ENCODE data around the gene OR5L2.

Gene OR5L2

DNA sequence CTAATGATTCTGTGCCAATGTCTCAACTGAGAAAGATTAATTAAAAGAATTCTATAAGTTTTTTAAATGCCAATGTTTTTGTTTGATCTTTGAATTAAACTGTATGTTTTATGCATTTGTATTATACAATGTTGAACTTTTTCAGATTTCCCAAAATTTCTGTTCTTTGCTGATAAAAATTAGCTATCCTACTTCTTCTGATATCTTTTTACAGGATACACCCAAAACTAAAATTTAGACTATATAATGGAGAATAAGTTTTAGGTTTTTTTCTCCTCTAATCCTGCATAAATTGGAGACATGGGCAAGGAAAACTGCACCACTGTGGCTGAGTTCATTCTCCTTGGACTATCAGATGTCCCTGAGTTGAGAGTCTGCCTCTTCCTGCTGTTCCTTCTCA is at the start of gene OR5L2:
Gene OR5L2 (plus strand): TSS at position 301 of the 400 bp plus-strand sequence. CDS start 0 bp downstream, at position 301.
- Histone ChIP-seq H3K27me3 (no peaks in the 10 kb centered on the region), H3K4me1 (no peaks in the 10 kb centered on the region), H4K20me1 (no peaks in the 10 kb centered on the region), H3K4me3 (no peak within 1 kb of the TSS), H3K9ac (no peak within 1 kb of the TSS), H3K4me2 (no peak within 1 kb of the TSS), H3K9me3 (replicated peaks in 1 of 11) (no peaks in the 10 kb centered on the region), H3K36me3 (no peaks in the 10 kb centered on the region), H3K27ac (no peak within 1 kb of the TSS)
- no peak for TF ChIP-seq Cebpa-rat (IDR thresholded peaks at IDR 0.05)

DNA sequence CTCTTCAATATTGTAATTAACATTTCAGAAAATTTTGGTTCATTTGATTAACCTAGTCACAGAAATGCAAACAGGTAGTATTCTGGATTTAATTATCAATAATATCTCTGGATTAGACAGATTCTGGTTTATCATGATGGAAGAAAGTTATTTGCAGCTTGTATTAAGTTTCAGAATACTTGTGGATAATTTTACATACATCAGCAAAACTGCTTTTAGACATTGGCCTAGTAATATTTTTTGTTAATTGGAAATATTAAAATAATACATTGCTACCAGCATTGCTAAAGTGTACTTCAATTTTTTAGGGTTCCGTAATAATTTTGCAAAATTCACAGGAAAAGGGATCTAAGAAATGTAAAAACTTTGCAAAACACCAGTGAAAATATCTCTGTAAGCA is 35.4 kb upstream of the OR5L2 start:
- H3K27me3 ChIP-seq: no peaks in the 10 kb centered on the region
- H4K20me1 ChIP-seq: no peaks in the 10 kb centered on the region
- H3K4me2 ChIP-seq: no peak overlapping the region
- H3K27ac ChIP-seq: no peak overlapping the region
- no peaks in the 10 kb centered on the region for H3K36me3 ChIP-seq
- TF ChIP-seq Cebpa-rat (IDR thresholded peaks at IDR 0.05): no peak
- H3K9me3 ChIP-seq (replicated peaks in 1 of 11): no peaks in the 10 kb centered on the region
- no peak overlapping the region for H3K4me3 ChIP-seq
- no peaks in the 10 kb centered on the region for H3K4me1 ChIP-seq
- H3K9ac ChIP-seq: no peak overlapping the region

DNA sequence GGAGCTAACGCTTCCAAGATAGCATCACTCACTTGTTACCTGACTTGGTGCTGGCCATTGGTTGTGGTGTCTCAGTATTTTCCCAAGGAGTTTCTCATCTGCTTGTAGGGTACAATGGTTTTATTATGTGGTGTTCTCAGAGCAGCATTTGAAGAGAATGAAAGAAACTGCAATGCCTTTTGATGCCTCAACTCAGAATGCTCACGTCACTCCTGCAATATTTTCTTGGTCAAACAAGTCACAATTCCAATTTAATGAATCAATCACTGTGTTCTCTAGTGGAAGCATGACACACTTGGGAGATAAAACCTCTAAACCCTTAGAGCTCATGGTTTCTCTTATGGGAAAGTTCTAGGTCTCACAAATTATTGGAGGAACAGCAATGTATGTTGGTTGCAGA is 33.7 kb upstream of the OR5L2 start:
- no peak overlapping the region for H3K4me2 ChIP-seq
- TF ChIP-seq Cebpa-rat (IDR thresholded peaks at IDR 0.05): no peak
- H3K36me3 ChIP-seq: no peaks in the 10 kb centered on the region
- H3K27ac ChIP-seq: no peak overlapping the region
- no peak overlapping the region for H3K4me3 ChIP-seq
- H3K27me3 ChIP-seq: no peaks in the 10 kb centered on the region
- no peak overlapping the region for H3K9ac ChIP-seq
- no peaks in the 10 kb centered on the region for H4K20me1 ChIP-seq
- no peaks in the 10 kb centered on the region for H3K9me3 ChIP-seq (replicated peaks in 1 of 11)
- H3K4me1 ChIP-seq: no peaks in the 10 kb centered on the region

DNA sequence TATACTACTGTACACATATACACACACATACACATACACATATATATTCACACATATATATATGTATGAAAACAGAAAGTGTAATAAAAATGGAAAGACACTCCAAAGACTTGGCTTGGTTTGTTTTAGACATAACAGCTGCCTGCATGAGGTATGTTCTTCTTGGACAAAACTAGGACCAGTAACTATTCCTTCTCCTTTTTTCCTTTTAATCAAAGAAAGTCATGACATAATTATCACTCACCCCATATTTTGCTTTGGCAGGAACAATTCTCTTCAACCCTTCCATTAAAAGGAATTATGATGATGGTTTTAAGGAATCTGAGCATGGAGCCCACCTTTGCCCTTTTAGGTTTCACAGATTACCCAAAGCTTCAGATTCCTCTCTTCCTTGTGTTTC is 31.8 kb upstream of the OR5L2 start, which contains the start of gene OR5D14:
Gene OR5D14 (plus strand): TSS at position 301 of the 400 bp plus-strand sequence. CDS start 0 bp downstream, at position 301.
- H3K4me3 ChIP-seq: no peak within 1 kb of the TSS
- H3K9me3 ChIP-seq (replicated peaks in 1 of 11): no peaks in the 10 kb centered on the region
- no peak within 1 kb of the TSS for H3K27ac ChIP-seq
- H3K4me1 ChIP-seq: no peaks in the 10 kb centered on the region
- no peak within 1 kb of the TSS for H3K9ac ChIP-seq
- TF ChIP-seq Cebpa-rat (IDR thresholded peaks at IDR 0.05): no peak
- H3K36me3 ChIP-seq: no peaks in the 10 kb centered on the region
- no peaks in the 10 kb centered on the region for H4K20me1 ChIP-seq
- no peak within 1 kb of the TSS for H3K4me2 ChIP-seq
- H3K27me3 ChIP-seq: no peaks in the 10 kb centered on the region

DNA sequence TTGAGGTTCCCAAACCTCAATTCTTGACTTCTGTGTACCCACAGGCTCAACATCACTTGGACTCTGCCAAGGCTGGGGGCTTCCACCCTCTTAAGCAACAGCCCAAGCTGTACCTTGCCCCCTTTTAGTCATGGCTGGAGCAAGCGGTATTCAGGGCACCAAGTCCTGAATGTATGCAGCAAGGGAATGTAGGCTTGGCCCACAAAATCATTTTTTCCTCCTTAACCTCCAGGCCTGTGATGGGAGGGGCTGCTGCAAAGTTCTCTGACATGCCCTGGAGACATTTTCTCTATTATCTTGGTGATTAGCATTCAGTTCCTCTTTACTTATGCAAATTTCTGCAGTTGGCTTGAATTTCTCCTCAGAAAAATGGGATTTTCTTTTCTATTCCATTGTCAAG is 20.8 kb upstream of the OR5L2 start:
- Histone ChIP-seq H3K4me2 (no peak overlapping the region), H3K4me1 (no peaks in the 10 kb centered on the region), H3K9ac (no peak overlapping the region), H4K20me1 (no peaks in the 10 kb centered on the region), H3K27ac (no peak overlapping the region), H3K9me3 (replicated peaks in 1 of 11) (peaks cover 18 to 27% (median 22%) of the 10 kb centered on the region in 11 experiments), H3K4me3 (no peak overlapping the region), H3K27me3 (no peaks in the 10 kb centered on the region), H3K36me3 (no peaks in the 10 kb centered on the region)
- no peak for TF ChIP-seq Cebpa-rat (IDR thresholded peaks at IDR 0.05)

DNA sequence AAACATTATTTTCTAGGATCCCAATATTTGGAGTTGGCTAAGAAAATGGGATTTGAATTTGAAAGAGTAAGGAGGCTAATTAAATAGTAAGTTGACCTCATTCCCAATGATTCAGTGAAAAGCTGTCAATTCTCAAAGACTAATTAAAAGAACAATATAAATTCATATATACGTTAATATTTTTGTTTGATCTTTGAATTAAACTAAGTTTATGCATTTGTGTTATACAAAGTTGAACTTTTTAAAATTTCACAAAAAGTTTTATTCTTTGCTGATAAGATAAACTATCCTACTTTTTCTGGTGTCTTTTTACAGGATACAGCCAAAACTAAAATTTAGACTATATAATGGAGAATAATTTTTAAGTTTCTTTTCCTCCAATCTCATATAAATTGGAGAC is 16.0 kb upstream of the OR5L2 start, which contains the start of gene OR5L1:
Gene OR5L1 (plus strand): TSS at position 301 of the 400 bp plus-strand sequence. CDS start 100 bp downstream, outside the sequence.
- H4K20me1 ChIP-seq: no peaks in the 10 kb centered on the region
- no peaks in the 10 kb centered on the region for H3K36me3 ChIP-seq
- no peaks in the 10 kb centered on the region for H3K27me3 ChIP-seq
- no peak within 1 kb of the TSS for H3K9ac ChIP-seq
- no peak within 1 kb of the TSS for H3K27ac ChIP-seq
- no peak within 1 kb of the TSS for H3K4me3 ChIP-seq
- no peak within 1 kb of the TSS for H3K4me2 ChIP-seq
- peaks cover 8 to 16% (median 11%) of the 10 kb centered on the region in 11 experiments for H3K9me3 ChIP-seq (replicated peaks in 1 of 11)
- no peaks in the 10 kb centered on the region for H3K4me1 ChIP-seq
- no peak for TF ChIP-seq Cebpa-rat (IDR thresholded peaks at IDR 0.05)

DNA sequence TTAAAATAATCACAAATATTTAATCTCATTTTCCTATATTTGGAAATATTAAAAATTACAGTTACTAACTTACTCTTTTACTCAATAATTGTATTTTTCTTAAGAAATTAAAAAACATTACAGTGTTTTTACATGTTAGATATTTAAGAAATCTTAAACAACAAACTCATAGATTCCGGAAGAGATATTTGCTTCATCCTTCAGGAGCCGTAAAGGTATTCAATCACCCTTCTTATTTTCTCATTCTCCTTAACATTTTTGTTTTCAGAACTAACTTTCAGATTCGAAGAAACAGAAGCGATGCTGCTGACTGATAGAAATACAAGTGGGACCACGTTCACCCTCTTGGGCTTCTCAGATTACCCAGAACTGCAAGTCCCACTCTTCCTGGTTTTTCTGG is 7.7 kb upstream of the OR5L2 start, which contains the start of gene OR5D18:
Gene OR5D18 (plus strand): TSS at position 301 of the 400 bp plus-strand sequence. CDS start 0 bp downstream, at position 301.
- H3K27ac ChIP-seq: no peak within 1 kb of the TSS

DNA sequence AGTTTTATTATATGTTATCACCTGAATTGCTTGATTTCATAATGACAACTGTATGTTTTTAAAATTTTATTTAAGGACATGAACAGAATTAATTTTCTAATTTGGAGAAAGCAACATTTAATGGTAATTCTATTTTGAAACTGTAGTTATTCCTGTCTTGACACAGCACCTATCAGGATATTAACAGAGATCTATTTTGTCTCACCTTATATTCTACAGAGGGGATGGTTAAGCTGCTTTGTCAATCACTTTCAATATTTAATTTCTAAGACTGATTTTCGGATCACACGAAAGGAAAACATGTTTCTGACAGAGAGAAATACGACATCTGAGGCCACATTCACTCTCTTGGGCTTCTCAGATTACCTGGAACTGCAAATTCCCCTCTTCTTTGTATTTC is 11.4 kb downstream of the OR5L2 start, which contains the start of gene OR5D16:
Gene OR5D16 (plus strand): TSS at position 301 of the 400 bp plus-strand sequence. CDS start 0 bp downstream, at position 301.
- Histone ChIP-seq H3K9me3 (replicated peaks in 1 of 11) (peaks cover 5 to 9% (median 7%) of the 10 kb centered on the region in 11 experiments; a peak in 16 of 22 replicates), H3K36me3 (no peaks in the 10 kb centered on the region), H3K4me3 (no peak within 1 kb of the TSS), H3K4me1 (no peaks in the 10 kb centered on the region), H3K9ac (no peak within 1 kb of the TSS), H4K20me1 (no peaks in the 10 kb centered on the region), H3K4me2 (no peak within 1 kb of the TSS), H3K27me3 (no peaks in the 10 kb centered on the region), H3K27ac (no peak within 1 kb of the TSS)
- TF ChIP-seq Cebpa-rat (IDR thresholded peaks at IDR 0.05): no peak

More for the DNA sequence above, 7.7 kb upstream of the OR5L2 start, which contains the start of gene OR5D18:
- Histone ChIP-seq H3K4me1 (no peaks in the 10 kb centered on the region), H3K4me3 (no peak within 1 kb of the TSS), H3K9me3 (replicated peaks in 1 of 11) (no peaks in the 10 kb centered on the region), H3K36me3 (no peaks in the 10 kb centered on the region), H3K9ac (no peak within 1 kb of the TSS), H3K27me3 (no peaks in the 10 kb centered on the region), H3K4me2 (no peak within 1 kb of the TSS), H4K20me1 (no peaks in the 10 kb centered on the region)
- TF ChIP-seq Cebpa-rat (IDR thresholded peaks at IDR 0.05): no peak

DNA sequence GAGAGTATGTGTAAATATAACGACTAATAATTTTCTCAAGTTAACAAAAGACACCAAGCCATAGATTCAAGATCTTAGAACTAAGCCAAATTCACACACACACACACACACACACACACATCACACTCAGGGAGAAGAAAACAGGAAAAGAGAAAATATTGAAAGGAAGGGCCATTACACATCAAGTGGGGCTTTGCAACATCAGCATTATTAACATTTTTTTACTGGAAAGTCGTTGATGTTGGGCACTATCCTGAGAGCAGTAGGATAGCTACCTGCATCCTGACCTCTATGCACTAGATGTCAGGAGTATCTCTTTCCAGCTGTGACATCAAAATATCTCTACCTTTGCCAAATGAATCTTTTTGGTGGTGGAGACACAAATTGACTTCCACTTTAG is 20.4 kb downstream of the OR5L2 start:
- no peak overlapping the region for H3K9ac ChIP-seq
- TF ChIP-seq Cebpa-rat (IDR thresholded peaks at IDR 0.05): no peak
- no peak overlapping the region for H3K27ac ChIP-seq
- no peak overlapping the region for H3K4me2 ChIP-seq
- H3K4me3 ChIP-seq: no peak overlapping the region
- H3K36me3 ChIP-seq: no peaks in the 10 kb centered on the region
- H3K27me3 ChIP-seq: no peaks in the 10 kb centered on the region
- no peaks in the 10 kb centered on the region for H4K20me1 ChIP-seq
- no peaks in the 10 kb centered on the region for H3K4me1 ChIP-seq
- no peaks in the 10 kb centered on the region for H3K9me3 ChIP-seq (replicated peaks in 1 of 11)

DNA sequence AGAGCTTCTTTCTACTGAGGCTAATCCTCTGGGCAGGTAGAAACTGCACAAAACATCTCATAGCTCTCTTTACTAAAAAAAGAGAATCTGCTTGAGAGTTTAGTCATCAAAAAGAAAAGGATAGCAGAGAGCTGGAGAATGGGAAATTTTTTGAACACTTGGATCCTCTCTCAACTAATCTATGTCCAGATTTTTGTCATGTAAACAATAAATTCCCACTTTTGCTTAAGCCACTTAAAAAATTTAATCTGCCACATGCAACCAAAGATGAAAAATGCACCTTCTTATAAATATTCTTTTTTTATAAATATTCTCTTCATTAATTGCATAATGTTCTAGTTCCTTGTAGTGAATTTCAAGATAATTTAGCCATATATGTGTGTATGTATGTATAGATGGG is 22.0 kb downstream of the OR5L2 start:
- no peak overlapping the region for H3K27ac ChIP-seq
- H3K36me3 ChIP-seq: no peaks in the 10 kb centered on the region
- no peak for TF ChIP-seq Cebpa-rat (IDR thresholded peaks at IDR 0.05)
- H4K20me1 ChIP-seq: no peaks in the 10 kb centered on the region
- H3K9ac ChIP-seq: no peak overlapping the region
- no peaks in the 10 kb centered on the region for H3K9me3 ChIP-seq (replicated peaks in 1 of 11)
- no peaks in the 10 kb centered on the region for H3K27me3 ChIP-seq
- H3K4me2 ChIP-seq: no peak overlapping the region
- no peaks in the 10 kb centered on the region for H3K4me1 ChIP-seq
- H3K4me3 ChIP-seq: no peak overlapping the region
